GM12878 (cell line): ENCODE results near the gene GOLIM4. TPM values are rescaled to one million over a fixed set of nuclear protein-coding genes. Genes with fewer than 3 reads are reported as not detected.

Experiments used
- ATAC-seq: fragments of 200-7000 bp; cut with Tn5 transposase; 3 replicates; pipeline ENCODE4 v1.9.1; 2020; ENCODE audit warnings: mild to moderate bottlenecking, moderate library complexity
- BruUV-seq: library from RNA; stranded (reverse); fragments of 400-500 nt; replicated peaks from 2 replicates; lab custom pipeline; 2021; lab: Mats Ljungman, UMichigan
- CTCF ChIA-PET: fragments of 300-600 bp; sonication (Branson Sonifier 250); formaldehyde crosslinking; extraction: SDS; loops from one replicate; lab custom pipeline; 2021; ENCODE audit warnings: inconsistent platforms; lab: Yijun Ruan, JAX
- POLR2A ChIA-PET: fragments of 350-600 bp; formaldehyde crosslinking; extraction: SDS; loops from one replicate; lab custom pipeline; 2021; ENCODE audit warnings: inconsistent platforms; lab: Charles Lee
- RAD21 ChIA-PET: fragments of 300-600 bp; sonication (Branson Sonifier 250); formaldehyde crosslinking; loops from one replicate; lab custom pipeline; 2023; ENCODE audit warnings: antibody characterized with exemption; ENCODE audit not compliant: unreplicated experiment; lab: Charles Lee
- SMC1A ChIA-PET: fragments of 300-600 bp; sonication (Branson Sonifier 250); formaldehyde crosslinking; loops from one replicate; lab custom pipeline; 2023; ENCODE audit not compliant: unreplicated experiment, uncharacterized antibody; lab: Charles Lee
- DNase-seq: peaks from one replicate; pipeline ENCODE4 v3.0.0-alpha.2; 2011; ENCODE audit warnings: low read depth, low spot score
- FAIRE-seq: peaks from 3 replicates; lab custom pipeline; 2011; peaks lifted over from hg19 to GRCh38; lab: Jason Lieb, UNC
- H2AFZ ChIP-seq: 2 replicates; pipeline ENCODE4 v1.6.0; 2011; ENCODE audit warnings: low read depth, low read length, control low read depth; ENCODE audit not compliant: control insufficient read depth
- H3K27ac ChIP-seq: 2 replicates; pipeline ENCODE4 v1.5.1; 2011; ENCODE audit warnings: control low read depth; ENCODE audit not compliant: control insufficient read depth, insufficient read depth
- H3K27me3 ChIP-seq, 2 experiments: replicated peaks in 1 of 2; 2 replicates each; pipeline versions ENCODE4 v1.6.0 to v1.6.1; 2011; ENCODE audit warnings: low read length in 1 of 2; ENCODE audit not compliant: control insufficient read depth in 2 of 2, insufficient read depth in 2 of 2
- H3K36me3 ChIP-seq, 2 experiments: 2 replicates each; pipeline ENCODE4 v1.5.1; 2011; ENCODE audit warnings: low read length in 1 of 2; ENCODE audit not compliant: control insufficient read depth in 2 of 2, insufficient read depth in 2 of 2
- H3K4me1 ChIP-seq: 2 replicates; pipeline ENCODE4 v1.6.1; 2011; ENCODE audit warnings: mild to moderate bottlenecking, low read length, moderate library complexity, mixed read lengths; ENCODE audit not compliant: control insufficient read depth, insufficient read depth
- H3K4me2 ChIP-seq: 2 replicates; pipeline ENCODE4 v1.6.0; 2011; ENCODE audit warnings: control low read depth; ENCODE audit not compliant: control insufficient read depth, insufficient read depth
- H3K4me3 ChIP-seq: fragments of 200-600 bp; sonication (generic); 2 replicates; pipeline ENCODE4 v1.5.1; 2016
- H3K79me2 ChIP-seq: 2 replicates; pipeline ENCODE4 v1.6.0; 2011; ENCODE audit warnings: low read length; ENCODE audit not compliant: control insufficient read depth, insufficient read depth
- H3K9ac ChIP-seq: 2 replicates; pipeline ENCODE4 v1.8.0; 2011; ENCODE audit warnings: low read length, control low read depth, mixed read lengths; ENCODE audit not compliant: control insufficient read depth, insufficient read depth
- H3K9me3 ChIP-seq: replicated peaks from 3 replicates; pipeline ENCODE4 v1.5.1; 2011; ENCODE audit warnings: mild to moderate bottlenecking, low read length; ENCODE audit not compliant: control insufficient read depth, insufficient read depth
- H4K20me1 ChIP-seq: 2 replicates; pipeline ENCODE4 v1.6.0; 2011; ENCODE audit not compliant: control insufficient read depth, insufficient read depth
- CBX3 ChIP-seq: fragments of 200-600 bp; sonication (generic); IDR thresholded peaks from 2 replicates; pipeline ENCODE4 v1.6.1; 2016; ENCODE audit warnings: low read depth, borderline replicate concordance
- CREM ChIP-seq: IDR thresholded peaks from 2 replicates; pipeline ENCODE4 v1.6.1; 2014; ENCODE audit warnings: antibody characterized with exemption, low read depth
- EP300 ChIP-seq, 2 experiments: fragments of 150-350 bp in 1 of 2; IDR thresholded peaks; 2 replicates each; pipeline ENCODE4 v1.6.1; 2011 to 2012; ENCODE audit warnings: low read depth in 2 of 2, low read length in 2 of 2, borderline replicate concordance in 1 of 2, improper control_type of control experiment in 1 of 2, inconsistent platforms in 1 of 2; ENCODE audit not compliant: control insufficient read depth in 1 of 2
- ESRRA ChIP-seq: IDR thresholded peaks from 2 replicates; pipeline ENCODE4 v1.6.1; 2012; ENCODE audit warnings: mild to moderate bottlenecking, low read length, improper control_type of control experiment
- KLF5 ChIP-seq: fragments of 450-650 bp; IDR thresholded peaks from 2 replicates; pipeline ENCODE4 v1.6.1; 2014; ENCODE audit warnings: mild to moderate bottlenecking; ENCODE audit not compliant: partially characterized antibody
- LARP7 ChIP-seq: fragments of 450-650 bp; IDR thresholded peaks from 2 replicates; pipeline ENCODE4 v1.6.1; 2017; ENCODE audit warnings: mild to moderate bottlenecking
- NFXL1 ChIP-seq: fragments of 450-650 bp; IDR thresholded peaks from 2 replicates; pipeline ENCODE4 v1.6.1; 2017; ENCODE audit warnings: antibody characterized with exemption, mild to moderate bottlenecking, borderline replicate concordance
- NFYB ChIP-seq: IDR thresholded peaks from 2 replicates; pipeline ENCODE4 v1.6.1; 2011; ENCODE audit warnings: low read depth, mild to moderate bottlenecking, low read length, improper control_type of control experiment, moderate library complexity; ENCODE audit not compliant: insufficient read depth
- NR2F1 ChIP-seq: fragments of 450-650 bp; conservative IDR thresholded peaks from 2 replicates; pipeline ENCODE4 v1.6.1; 2017; ENCODE audit warnings: mild to moderate bottlenecking
- PAX8 ChIP-seq: fragments of 450-650 bp; IDR thresholded peaks from 2 replicates; pipeline ENCODE4 v1.6.1; 2017; ENCODE audit warnings: mild to moderate bottlenecking, moderate library complexity
- RFX5 ChIP-seq: IDR thresholded peaks from 2 replicates; pipeline ENCODE4 v1.6.1; 2011; ENCODE audit warnings: low read depth, low read length, improper control_type of control experiment
- SP1 ChIP-seq: IDR thresholded peaks from one replicate; pipeline ENCODE4 v1.6.1; 2011; ENCODE audit warnings: low read depth, low read length
- SUZ12 ChIP-seq: fragments of 200-600 bp; sonication (generic); IDR thresholded peaks from one replicate; pipeline ENCODE4 v1.6.1; 2018; ENCODE audit warnings: antibody characterized with exemption, mild to moderate bottlenecking; ENCODE audit not compliant: unreplicated experiment
- in situ Hi-C: fragments of 300-500 bp; cut with MboI; formaldehyde crosslinking; loops from 9 replicates; pipeline ENCODE4 v1.14.3; 2018; ENCODE audit warnings: mixed read lengths
- intact Hi-C: fragments of 100-400 bp; cut with micrococcal nuclease; formaldehyde crosslinking; loops from one replicate; pipeline ENCODE4 v1.14.2; 2022; ENCODE audit not compliant: unreplicated experiment
- polyA plus RNA-seq, 11 experiments: library from polyadenylated mRNA; depleted of rRNA in 4 of 11; unstranded in 6 of 11; stranded (reverse) in 5 of 11; fragments of >200 nt; fragmentation: Nextera tagmentation in 4 of 11; fragmentation: Illumina TruSeq in 1 of 11; extraction: Ambion mirVana in 4 of 11; extraction: Trizol in 1 of 11; gene quantifications; 1 replicate in 1 of 11; 2 replicates in 10 of 11; pipeline versions ENCODE4 v1.2.1 to v1.2.3, GENCODE V29; 2011 to 2016; ENCODE audit warnings: inconsistent platforms in 2 of 11, missing spikeins in 2 of 11, low read depth in 1 of 11
- total RNA-seq, 4 experiments: library from RNA; depleted of rRNA in 3 of 4; stranded (reverse); fragments of >200 nt in 3 of 4; fragmentation: Illumina TruSeq in 1 of 4; extraction: Trizol in 1 of 4; gene quantifications; 2 replicates each; pipeline versions ENCODE4 v1.2.1 to v1.2.3, GENCODE V29; 2013 to 2021
- TF ChIP-seq, protein P1 (sequence below): IDR thresholded peaks from 2 replicates; pipeline ENCODE4 v1.6.1; 2011; ENCODE audit warnings: borderline replicate concordance, low read depth, mild to moderate bottlenecking, moderate library complexity, mixed read lengths, low read length; ENCODE audit not compliant: insufficient read depth; ENCODE audit errors: extremely low read length
- TF ChIP-seq, protein P2 (sequence below): fragments of 450-650 bp; formaldehyde crosslinking; IDR thresholded peaks from 2 replicates; pipeline ENCODE4 v1.4.0; 2020; ENCODE audit warnings: mild to moderate bottlenecking, moderate library complexity

The GOLIM4 gene
- total and polyA plus RNA-seq, 10 of the 15 experiments (the other 5 are each of a cell fraction or from before 2014, with no cell fraction given), result 11.1 to 32.4 (median 19.3) TPM

GRCh38 chr3:168124791-168125190 lies 29.1 kb upstream of the GOLIM4 start (continued):
- no peak for TF ChIP-seq CREM
- TF ChIP-seq SP1, result no peak
- TF ChIP-seq LARP7, result no peak

DNA sequence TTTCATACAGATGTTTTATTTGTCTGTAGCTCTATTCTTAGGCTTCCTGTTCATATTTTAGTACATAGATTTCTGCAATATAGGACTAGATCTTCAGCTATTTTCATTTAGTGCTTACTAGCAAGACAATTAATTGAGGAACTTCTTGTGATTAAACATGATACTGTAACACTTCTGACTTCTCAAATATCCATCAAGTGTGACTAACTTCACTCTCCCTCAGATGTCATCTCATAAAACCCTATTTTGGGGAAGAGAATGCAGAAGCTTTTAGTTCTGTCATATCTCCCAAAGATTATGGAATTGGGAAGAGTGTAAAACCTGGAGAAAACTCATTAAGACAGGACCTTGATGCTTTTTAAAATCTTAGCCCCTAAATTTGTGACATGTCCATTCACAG lies 28.6 kb upstream of the GOLIM4 start:
- no peaks in the 10 kb centered on the region; the same call in 2 of the 3 replicates for H3K9me3 ChIP-seq
- FAIRE-seq, result no peak
- H2AFZ ChIP-seq, result no peak overlapping the region
- RAD21 ChIA-PET, result no interaction called here
- H3K27me3 ChIP-seq, result no peaks in the 10 kb centered on the region
- H3K9ac ChIP-seq, result no peak overlapping the region
- no peak for DNase-seq
- H4K20me1 ChIP-seq, result no peaks in the 10 kb centered on the region
- POLR2A ChIA-PET, result no interaction called here
- intact Hi-C loops, result no loop called here
- no TSS peak for BruUV-seq
- in situ Hi-C loops, result no loop called here
- no peak overlapping the region for H3K4me3 ChIP-seq
- SMC1A ChIA-PET, result no interaction called here
- no peaks in the 10 kb centered on the region for H3K79me2 ChIP-seq
- H3K27ac ChIP-seq, result no peak overlapping the region
- TF ChIP-seq SUZ12 (no peak), PAX8 (no peak), ESRRA (no peak), KLF5 (no peak), NR2F1 (no peak), NFYB (no peak), RFX5 (no peak), NFXL1 (no peak), CBX3 (no peak), EP300 (IDR thresholded peaks at IDR 0.05; ENCODE audit: borderline replicate concordance in 1 of 2, control insufficient read depth in 1 of 2, low read depth in 2 of 2, low read length in 2 of 2) (no peak)
- TF ChIP-seq, protein P1, sequence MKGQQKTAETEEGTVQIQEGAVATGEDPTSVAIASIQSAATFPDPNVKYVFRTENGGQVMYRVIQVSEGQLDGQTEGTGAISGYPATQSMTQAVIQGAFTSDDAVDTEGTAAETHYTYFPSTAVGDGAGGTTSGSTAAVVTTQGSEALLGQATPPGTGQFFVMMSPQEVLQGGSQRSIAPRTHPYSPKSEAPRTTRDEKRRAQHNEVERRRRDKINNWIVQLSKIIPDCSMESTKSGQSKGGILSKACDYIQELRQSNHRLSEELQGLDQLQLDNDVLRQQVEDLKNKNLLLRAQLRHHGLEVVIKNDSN, result no peak
- TF ChIP-seq, protein P2, sequence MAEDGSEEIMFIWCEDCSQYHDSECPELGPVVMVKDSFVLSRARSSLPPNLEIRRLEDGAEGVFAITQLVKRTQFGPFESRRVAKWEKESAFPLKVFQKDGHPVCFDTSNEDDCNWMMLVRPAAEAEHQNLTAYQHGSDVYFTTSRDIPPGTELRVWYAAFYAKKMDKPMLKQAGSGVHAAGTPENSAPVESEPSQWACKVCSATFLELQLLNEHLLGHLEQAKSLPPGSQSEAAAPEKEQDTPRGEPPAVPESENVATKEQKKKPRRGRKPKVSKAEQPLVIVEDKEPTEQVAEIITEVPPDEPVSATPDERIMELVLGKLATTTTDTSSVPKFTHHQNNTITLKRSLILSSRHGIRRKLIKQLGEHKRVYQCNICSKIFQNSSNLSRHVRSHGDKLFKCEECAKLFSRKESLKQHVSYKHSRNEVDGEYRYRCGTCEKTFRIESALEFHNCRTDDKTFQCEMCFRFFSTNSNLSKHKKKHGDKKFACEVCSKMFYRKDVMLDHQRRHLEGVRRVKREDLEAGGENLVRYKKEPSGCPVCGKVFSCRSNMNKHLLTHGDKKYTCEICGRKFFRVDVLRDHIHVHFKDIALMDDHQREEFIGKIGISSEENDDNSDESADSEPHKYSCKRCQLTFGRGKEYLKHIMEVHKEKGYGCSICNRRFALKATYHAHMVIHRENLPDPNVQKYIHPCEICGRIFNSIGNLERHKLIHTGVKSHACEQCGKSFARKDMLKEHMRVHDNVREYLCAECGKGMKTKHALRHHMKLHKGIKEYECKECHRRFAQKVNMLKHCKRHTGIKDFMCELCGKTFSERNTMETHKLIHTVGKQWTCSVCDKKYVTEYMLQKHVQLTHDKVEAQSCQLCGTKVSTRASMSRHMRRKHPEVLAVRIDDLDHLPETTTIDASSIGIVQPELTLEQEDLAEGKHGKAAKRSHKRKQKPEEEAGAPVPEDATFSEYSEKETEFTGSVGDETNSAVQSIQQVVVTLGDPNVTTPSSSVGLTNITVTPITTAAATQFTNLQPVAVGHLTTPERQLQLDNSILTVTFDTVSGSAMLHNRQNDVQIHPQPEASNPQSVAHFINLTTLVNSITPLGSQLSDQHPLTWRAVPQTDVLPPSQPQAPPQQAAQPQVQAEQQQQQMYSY, result no peak
- no peak for ATAC-seq
- H3K4me1 ChIP-seq, result no peaks in the 10 kb centered on the region
- no peak overlapping the region for H3K4me2 ChIP-seq
- no peaks in the 10 kb centered on the region for H3K36me3 ChIP-seq
- CTCF ChIA-PET, result interaction anchor here (2.2 kb wide), 1 partner anchor 77 kb away, joined by 5 read pairs; no protein-coding TSS in a partner anchor
